ENCODE measurements around the gene EPC1. TPM values are rescaled to one million over a fixed set of nuclear protein-coding genes. Genes with fewer than 3 reads are reported as not detected.

The EPC1 gene
- total and polyA plus RNA-seq, 10 of the 15 experiments (the other 5 are each of a cell fraction or from before 2014, with no cell fraction given): 6.8 to 59.2 (median 19.4) TPM

- TF ChIP-seq, protein P1, sequence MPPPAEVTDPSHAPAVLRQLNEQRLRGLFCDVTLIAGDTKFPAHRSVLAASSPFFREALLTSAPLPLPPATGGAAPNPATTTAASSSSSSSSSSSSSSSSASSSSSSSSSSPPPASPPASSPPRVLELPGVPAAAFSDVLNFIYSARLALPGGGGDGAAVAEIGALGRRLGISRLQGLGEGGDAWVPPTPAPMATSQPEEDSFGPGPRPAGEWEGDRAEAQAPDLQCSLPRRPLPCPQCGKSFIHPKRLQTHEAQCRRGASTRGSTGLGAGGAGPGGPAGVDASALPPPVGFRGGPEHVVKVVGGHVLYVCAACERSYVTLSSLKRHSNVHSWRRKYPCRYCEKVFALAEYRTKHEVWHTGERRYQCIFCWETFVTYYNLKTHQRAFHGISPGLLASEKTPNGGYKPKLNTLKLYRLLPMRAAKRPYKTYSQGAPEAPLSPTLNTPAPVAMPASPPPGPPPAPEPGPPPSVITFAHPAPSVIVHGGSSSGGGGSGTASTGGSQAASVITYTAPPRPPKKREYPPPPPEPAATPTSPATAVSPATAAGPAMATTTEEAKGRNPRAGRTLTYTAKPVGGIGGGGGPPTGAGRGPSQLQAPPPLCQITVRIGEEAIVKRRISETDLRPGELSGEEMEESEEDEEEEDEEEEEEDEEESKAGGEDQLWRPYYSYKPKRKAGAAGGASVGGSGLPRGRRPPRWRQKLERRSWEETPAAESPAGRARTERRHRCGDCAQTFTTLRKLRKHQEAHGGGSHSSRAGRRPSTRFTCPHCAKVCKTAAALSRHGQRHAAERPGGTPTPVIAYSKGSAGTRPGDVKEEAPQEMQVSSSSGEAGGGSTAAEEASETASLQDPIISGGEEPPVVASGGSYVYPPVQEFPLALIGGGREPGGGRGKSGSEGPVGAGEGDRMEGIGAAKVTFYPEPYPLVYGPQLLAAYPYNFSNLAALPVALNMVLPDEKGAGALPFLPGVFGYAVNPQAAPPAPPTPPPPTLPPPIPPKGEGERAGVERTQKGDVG (CRISPR knock-in tag; IDR thresholded peaks at IDR 0.05): no peak
- TF ChIP-seq SMAD5 (IDR thresholded peaks at IDR 0.05; ENCODE audit: low read depth) (no peak), LARP7 (IDR thresholded peaks at IDR 0.05) (no peak), RB1 (IDR thresholded peaks at IDR 0.05; ENCODE audit: borderline replicate concordance) (no peak), FOS (IDR thresholded peaks at IDR 0.05; ENCODE audit: borderline replicate concordance, extremely low read depth, insufficient read length) (no peak), ZSCAN29 (IDR thresholded peaks at IDR 0.05) (no peak), YY1 (IDR thresholded peaks at IDR 0.05; ENCODE audit: low read depth, low read length) (peak; percentile 91), PAX5 (IDR thresholded peaks at IDR 0.05; ENCODE audit: borderline replicate concordance, low read depth, low read length) (no peak), HCFC1 (IDR thresholded peaks at IDR 0.05; ENCODE audit: low read length) (no peak), IRF3 (IDR thresholded peaks at IDR 0.05) (no peak), BCL3 (IDR thresholded peaks at IDR 0.05; ENCODE audit: borderline replicate concordance, insufficient read depth, low read depth, low read length, poor library complexity, severe bottlenecking) (no peak), RFX5 (IDR thresholded peaks at IDR 0.05; ENCODE audit: low read depth, low read length) (no peak), MYC (IDR thresholded peaks at IDR 0.05; ENCODE audit: insufficient read depth, insufficient read length, insufficient replicate concordance, low read length, severe bottlenecking) (no peak), SMARCA5 (IDR thresholded peaks at IDR 0.05) (no peak), ASH2L (IDR thresholded peaks at IDR 0.05; ENCODE audit: borderline replicate concordance, low read depth) (no peak), TCF3 (IDR thresholded peaks at IDR 0.05; ENCODE audit: borderline replicate concordance, insufficient read depth, low read depth, low read length) (no peak), POU2F2 (IDR thresholded peaks at IDR 0.05; ENCODE audit: borderline replicate concordance, low read depth, low read length) (no peak), SRF (IDR thresholded peaks at IDR 0.05; ENCODE audit: low read depth in 2 of 2, low read length in 2 of 2) (no peak), FOXM1 (IDR thresholded peaks at IDR 0.05; ENCODE audit: low read depth, low read length) (no peak), SREBF1 (IDR thresholded peaks at IDR 0.05; ENCODE audit: low read length) (no peak), SPI1 (IDR thresholded peaks at IDR 0.05; ENCODE audit: borderline replicate concordance, insufficient read depth, low read depth, low read length) (no peak)
- TF ChIP-seq, protein P2, sequence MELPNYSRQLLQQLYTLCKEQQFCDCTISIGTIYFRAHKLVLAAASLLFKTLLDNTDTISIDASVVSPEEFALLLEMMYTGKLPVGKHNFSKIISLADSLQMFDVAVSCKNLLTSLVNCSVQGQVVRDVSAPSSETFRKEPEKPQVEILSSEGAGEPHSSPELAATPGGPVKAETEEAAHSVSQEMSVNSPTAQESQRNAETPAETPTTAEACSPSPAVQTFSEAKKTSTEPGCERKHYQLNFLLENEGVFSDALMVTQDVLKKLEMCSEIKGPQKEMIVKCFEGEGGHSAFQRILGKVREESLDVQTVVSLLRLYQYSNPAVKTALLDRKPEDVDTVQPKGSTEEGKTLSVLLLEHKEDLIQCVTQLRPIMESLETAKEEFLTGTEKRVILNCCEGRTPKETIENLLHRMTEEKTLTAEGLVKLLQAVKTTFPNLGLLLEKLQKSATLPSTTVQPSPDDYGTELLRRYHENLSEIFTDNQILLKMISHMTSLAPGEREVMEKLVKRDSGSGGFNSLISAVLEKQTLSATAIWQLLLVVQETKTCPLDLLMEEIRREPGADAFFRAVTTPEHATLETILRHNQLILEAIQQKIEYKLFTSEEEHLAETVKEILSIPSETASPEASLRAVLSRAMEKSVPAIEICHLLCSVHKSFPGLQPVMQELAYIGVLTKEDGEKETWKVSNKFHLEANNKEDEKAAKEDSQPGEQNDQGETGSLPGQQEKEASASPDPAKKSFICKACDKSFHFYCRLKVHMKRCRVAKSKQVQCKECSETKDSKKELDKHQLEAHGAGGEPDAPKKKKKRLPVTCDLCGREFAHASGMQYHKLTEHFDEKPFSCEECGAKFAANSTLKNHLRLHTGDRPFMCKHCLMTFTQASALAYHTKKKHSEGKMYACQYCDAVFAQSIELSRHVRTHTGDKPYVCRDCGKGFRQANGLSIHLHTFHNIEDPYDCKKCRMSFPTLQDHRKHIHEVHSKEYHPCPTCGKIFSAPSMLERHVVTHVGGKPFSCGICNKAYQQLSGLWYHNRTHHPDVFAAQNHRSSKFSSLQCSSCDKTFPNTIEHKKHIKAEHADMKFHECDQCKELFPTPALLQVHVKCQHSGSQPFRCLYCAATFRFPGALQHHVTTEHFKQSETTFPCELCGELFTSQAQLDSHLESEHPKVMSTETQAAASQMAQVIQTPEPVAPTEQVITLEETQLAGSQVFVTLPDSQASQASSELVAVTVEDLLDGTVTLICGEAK (IDR thresholded peaks at IDR 0.05; ENCODE audit: borderline replicate concordance): peak; percentile 69; the same call in 1 of the 2 replicates
These were observed 32.5 kb upstream of the EPC1 start (continued) for GRCh38 chr10:32379318-32379949.

Data from GM12878 (cell line).